Measurements from ENCODE around the gene NCAM1.

The NCAM1 gene

DNA sequence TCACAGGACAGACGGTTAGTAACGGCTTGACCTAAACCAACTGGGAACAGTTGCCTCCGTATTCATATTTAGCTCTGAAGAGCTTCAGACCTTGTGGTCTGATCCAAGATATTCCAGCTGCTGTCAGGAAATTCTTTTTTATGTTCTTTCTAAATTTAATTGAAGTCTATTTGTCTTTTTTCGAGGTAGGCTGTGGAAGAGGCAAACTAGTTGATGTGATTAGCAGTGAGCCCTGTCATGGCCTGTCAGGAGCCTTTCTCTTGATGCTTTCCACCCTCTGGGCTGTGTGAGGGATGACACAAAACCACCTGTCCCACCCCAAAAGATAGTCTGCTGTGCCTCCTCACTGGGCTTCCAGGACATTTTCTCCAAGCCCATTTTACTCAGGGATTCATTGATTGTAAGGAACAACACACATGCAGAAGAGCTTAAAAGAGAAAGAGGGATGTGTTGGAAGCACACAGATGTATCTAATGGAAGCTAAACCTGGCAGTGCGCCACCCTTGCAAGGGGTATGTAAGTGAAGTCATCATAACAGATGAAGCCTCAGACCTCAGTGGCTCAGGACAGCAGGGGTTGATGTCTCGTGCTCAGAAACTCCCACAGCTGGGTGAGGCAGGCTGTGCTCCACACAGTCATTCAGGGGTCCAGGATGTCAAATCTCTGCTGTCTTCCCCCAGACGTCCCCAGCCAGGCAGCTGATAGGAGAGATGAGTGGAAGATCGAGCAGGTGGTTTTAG lies 170.0 kb downstream of the NCAM1 start:
- DNase-seq (ENCODE audit: low read depth): no peak

- no peak for DNase-seq (ENCODE audit: low read depth)
Observed at GRCh38 chr11:113133071-113133470, 171.9 kb downstream of the NCAM1 start.

- DNase-seq (ENCODE audit: low read depth): no peak
Observed at GRCh38 chr11:113134626-113135025, 173.4 kb downstream of the NCAM1 start.

GRCh38 chr11:113137713-113138529 lies 176.7 kb downstream of the NCAM1 start:
- no peak for DNase-seq (ENCODE audit: low read depth)

- DNase-seq (ENCODE audit: low read depth): no peak
Observed at GRCh38 chr11:113138731-113139130, 177.5 kb downstream of the NCAM1 start.

DNA sequence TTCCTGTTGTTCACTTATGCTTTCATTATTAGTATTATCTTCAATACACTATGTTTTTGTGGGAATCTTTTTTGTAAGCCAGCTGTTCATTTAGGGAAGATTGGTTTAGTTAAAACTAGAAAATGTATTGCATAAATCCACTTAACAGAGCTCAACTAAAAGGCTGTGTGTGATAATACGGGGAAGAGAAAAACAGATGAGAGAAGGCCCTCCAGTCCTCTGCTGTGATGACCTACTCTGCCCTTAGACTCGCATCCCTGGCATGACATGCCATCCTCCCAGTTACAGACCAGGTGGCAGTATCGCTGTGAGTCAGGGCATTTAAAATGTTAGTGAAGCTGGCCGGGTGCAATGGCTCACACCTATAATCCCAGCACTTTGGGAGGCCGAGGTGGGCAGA lies 179.8 kb downstream of the NCAM1 start:
- DNase-seq (ENCODE audit: low read depth): no peak

DNA sequence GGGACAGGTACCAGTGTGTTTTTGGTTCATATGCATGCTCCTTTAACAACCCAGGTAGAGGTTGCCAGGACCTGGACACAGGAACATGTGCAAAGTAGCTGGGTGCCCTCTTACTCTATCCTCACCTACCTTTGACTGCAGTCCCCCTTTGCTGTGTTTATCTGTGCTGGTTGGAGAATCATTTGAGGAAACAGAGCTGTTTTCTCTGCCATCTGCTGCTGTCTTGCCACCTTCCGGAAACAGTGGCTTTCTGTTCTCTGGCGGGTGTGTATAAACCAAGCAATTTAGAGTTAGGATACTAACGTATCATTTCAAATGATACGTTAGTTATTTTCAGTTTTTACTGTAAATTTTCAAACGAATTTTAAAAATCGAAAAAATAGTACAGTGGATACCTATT lies 181.3 kb downstream of the NCAM1 start:
- DNase-seq (ENCODE audit: low read depth): no peak

DNA sequence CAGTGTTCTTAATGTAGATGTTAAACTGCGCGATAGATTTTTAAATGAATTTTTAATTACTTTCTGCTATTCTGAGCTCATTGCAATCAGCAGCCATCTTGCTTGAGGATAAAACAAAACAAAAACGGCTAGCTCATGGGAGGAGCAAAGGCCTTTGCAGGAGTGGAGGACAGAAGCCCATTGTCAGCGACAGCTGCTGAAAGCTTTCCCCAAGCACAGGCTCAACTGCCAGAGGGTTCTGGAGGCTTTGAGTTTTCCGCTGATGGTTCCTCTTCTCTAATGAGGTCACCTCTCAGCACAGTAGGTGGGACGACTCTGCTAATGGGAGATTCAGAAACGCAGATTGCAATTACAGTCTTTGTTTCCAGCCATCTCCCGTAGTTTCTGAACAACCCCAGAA lies 186.0 kb downstream of the NCAM1 start:
- DNase-seq (ENCODE audit: low read depth): no peak

DNA sequence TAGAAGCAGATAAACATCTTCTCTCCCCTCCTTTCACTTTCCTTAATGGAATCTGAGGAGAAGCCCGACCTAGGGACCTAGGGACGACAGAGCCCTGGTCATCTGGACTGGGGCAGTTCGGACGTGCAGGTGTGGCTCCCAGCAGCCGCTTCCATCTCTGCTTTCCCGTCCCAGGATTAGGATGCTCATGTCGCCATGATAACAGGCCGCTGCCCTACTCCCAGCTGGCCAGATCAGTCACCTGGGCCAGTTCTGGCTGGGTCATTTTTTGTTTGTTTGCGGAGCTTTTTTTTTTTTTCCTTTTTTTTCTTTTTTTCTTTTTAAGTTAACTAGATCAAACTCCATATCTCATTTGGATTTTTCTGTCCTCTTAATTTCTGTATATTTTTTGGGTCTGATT lies 186.9 kb downstream of the NCAM1 start:
- no peak for DNase-seq (ENCODE audit: low read depth)

GRCh38 chr11:113148652-113149051 lies 187.4 kb downstream of the NCAM1 start:
- no peak for DNase-seq (ENCODE audit: low read depth)

- no peak for DNase-seq (ENCODE audit: low read depth)
Observed at GRCh38 chr11:113151521-113151920, 190.3 kb downstream of the NCAM1 start.

- DNase-seq (ENCODE audit: low read depth): no peak
Observed at GRCh38 chr11:113152500-113152899, 191.3 kb downstream of the NCAM1 start.

GRCh38 chr11:113153847-113154246 lies 192.6 kb downstream of the NCAM1 start:
- DNase-seq (ENCODE audit: low read depth): no peak

- DNase-seq (ENCODE audit: low read depth): no peak
Observed at GRCh38 chr11:113159988-113160807, 199.0 kb downstream of the NCAM1 start.

DNA sequence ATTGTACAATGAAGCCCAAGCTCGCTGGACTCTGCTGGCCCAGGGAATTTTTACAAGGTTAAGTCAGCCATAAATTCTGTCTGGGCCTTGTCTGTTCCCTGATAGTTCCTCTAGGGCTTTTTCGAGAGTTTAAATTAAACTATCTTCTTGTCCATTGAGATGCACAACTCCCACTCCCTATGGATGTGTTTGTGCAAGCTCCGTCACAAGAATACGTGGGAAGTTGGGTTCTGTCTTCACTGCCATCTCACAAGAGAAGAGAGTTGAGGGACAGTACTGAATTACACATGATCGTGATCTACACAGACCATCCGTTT lies 199.5 kb downstream of the NCAM1 start:
- DNase-seq (ENCODE audit: low read depth): no peak

- DNase-seq (ENCODE audit: low read depth): no peak
Observed at GRCh38 chr11:113161711-113162591, 200.7 kb downstream of the NCAM1 start.

- no peak for DNase-seq (ENCODE audit: low read depth)
Observed at GRCh38 chr11:113162592-113162962, 201.4 kb downstream of the NCAM1 start.

- DNase-seq (ENCODE audit: low read depth): no peak
Observed at GRCh38 chr11:113163291-113164030, 202.2 kb downstream of the NCAM1 start.

- no peak for DNase-seq (ENCODE audit: low read depth)
Observed at GRCh38 chr11:113166280-113166679, 205.1 kb downstream of the NCAM1 start.

GRCh38 chr11:113167599-113167998 lies 206.4 kb downstream of the NCAM1 start:
- DNase-seq (ENCODE audit: low read depth): no peak

All from activated T-cell treated with anti-CD3 and anti-CD28 coated beads for 48 hours (primary cell).